NCI-H1694 treated with DMSO at 0.1 percent for 48 hours (cell line): ENCODE results near the gene TTC23.

Source experiments
- DNase-seq: peaks from one replicate; lab custom pipeline; 2025; lab: John Stamatoyannopoulos, UW

Gene TTC23

GRCh38 chr15:99249270-99249841, at the start of gene TTC23:
TSS of gene TTC23 (minus strand) at chr15:99249581. CDS start at chr15:99228712, 20,869 bp downstream.
- DNase-seq, result no peak

- no peak for DNase-seq
These were observed 47.0 kb upstream of the TTC23 start for GRCh38 chr15:99296386-99296785.

GRCh38 chr15:99295840-99296239, 46.5 kb upstream of the TTC23 start:
- DNase-seq, result no peak

- no peak for DNase-seq
These were observed 42.3 kb upstream of the TTC23 start for GRCh38 chr15:99291643-99292042.

- no peak for DNase-seq
These were observed 34.3 kb upstream of the TTC23 start for GRCh38 chr15:99283717-99284116.

- no peak for DNase-seq
These were observed 33.2 kb upstream of the TTC23 start for GRCh38 chr15:99282586-99282985.

GRCh38 chr15:99282121-99282520, 32.7 kb upstream of the TTC23 start:
- DNase-seq, result no peak

- no peak for DNase-seq
These were observed 30.4 kb upstream of the TTC23 start for GRCh38 chr15:99279827-99280226.

GRCh38 chr15:99279290-99279689, 29.9 kb upstream of the TTC23 start:
- no peak for DNase-seq

- DNase-seq, result no peak
These were observed 26.2 kb upstream of the TTC23 start for GRCh38 chr15:99275525-99276128.

- no peak for DNase-seq
These were observed 25.7 kb upstream of the TTC23 start for GRCh38 chr15:99275061-99275460.

GRCh38 chr15:99273801-99274200, 24.4 kb upstream of the TTC23 start:
- no peak for DNase-seq

- DNase-seq, result no peak
These were observed 19.1 kb upstream of the TTC23 start for GRCh38 chr15:99268431-99268830.

GRCh38 chr15:99267957-99268356, 18.6 kb upstream of the TTC23 start:
- no peak for DNase-seq

- peak; percentile 35 for DNase-seq
These were observed 16.2 kb upstream of the TTC23 start for GRCh38 chr15:99265541-99266070.

GRCh38 chr15:99264125-99264524, 14.7 kb upstream of the TTC23 start:
- no peak for DNase-seq

- no peak for DNase-seq
These were observed 7.8 kb upstream of the TTC23 start for GRCh38 chr15:99257107-99257750.

GRCh38 chr15:99253381-99254090, 4.2 kb upstream of the TTC23 start:
- DNase-seq, result no peak

- no peak for DNase-seq
These were observed 2.9 kb upstream of the TTC23 start for GRCh38 chr15:99252326-99252725.

GRCh38 chr15:99250857-99251841, 1.8 kb upstream of the TTC23 start, which contains the start of gene LRRC28:
TSS of gene LRRC28 (plus strand) at chr15:99251481. CDS start at chr15:99255958, 4,477 bp downstream.
- peak; percentile 97 for DNase-seq

GRCh38 chr15:99250494-99250856, 1.1 kb upstream of the TTC23 start:
- no peak for DNase-seq
